Skeletal muscle satellite cell (primary cell): ENCODE data around the gene SUCLG1. TPM values are rescaled to one million over a fixed set of nuclear protein-coding genes. Genes with fewer than 3 reads are reported as not detected.

Source experiments
- H3K27me3 ChIP-seq: 2 replicates; pipeline ENCODE4 v1.7.0; 2013; ENCODE audit warnings: low read length; ENCODE audit not compliant: control insufficient read depth, insufficient read depth
- H3K36me3 ChIP-seq: 2 replicates; pipeline ENCODE4 v1.7.0; 2013; ENCODE audit warnings: mild to moderate bottlenecking, control low read depth, low read length; ENCODE audit not compliant: insufficient read depth
- H3K4me1 ChIP-seq: 2 replicates; pipeline ENCODE4 v1.7.0; 2013; ENCODE audit warnings: low read length; ENCODE audit not compliant: control insufficient read depth, insufficient read depth
- H3K4me2 ChIP-seq: 2 replicates; pipeline ENCODE4 v1.7.0; 2013; ENCODE audit warnings: mild to moderate bottlenecking, low read length
- H3K4me3 ChIP-seq: 2 replicates; pipeline ENCODE4 v1.7.0; 2013; ENCODE audit warnings: low read length
- H3K9ac ChIP-seq: 2 replicates; pipeline ENCODE4 v1.7.0; 2013; ENCODE audit warnings: mild to moderate bottlenecking, low read depth, low read length, moderate library complexity
- H3K9me3 ChIP-seq: replicated peaks from 2 replicates; pipeline ENCODE4 v1.7.0; 2013; ENCODE audit warnings: mild to moderate bottlenecking, control low read depth, low read length
- total RNA-seq: library from RNA; depleted of rRNA; stranded (reverse); fragments of >200 nt; gene quantifications from 2 replicates; pipeline ENCODE4 v1.2.3, GENCODE V29; 2012; rRNA removed

The SUCLG1 gene
- total RNA-seq: 53.0 and 55.9 TPM in 2 replicates

DNA sequence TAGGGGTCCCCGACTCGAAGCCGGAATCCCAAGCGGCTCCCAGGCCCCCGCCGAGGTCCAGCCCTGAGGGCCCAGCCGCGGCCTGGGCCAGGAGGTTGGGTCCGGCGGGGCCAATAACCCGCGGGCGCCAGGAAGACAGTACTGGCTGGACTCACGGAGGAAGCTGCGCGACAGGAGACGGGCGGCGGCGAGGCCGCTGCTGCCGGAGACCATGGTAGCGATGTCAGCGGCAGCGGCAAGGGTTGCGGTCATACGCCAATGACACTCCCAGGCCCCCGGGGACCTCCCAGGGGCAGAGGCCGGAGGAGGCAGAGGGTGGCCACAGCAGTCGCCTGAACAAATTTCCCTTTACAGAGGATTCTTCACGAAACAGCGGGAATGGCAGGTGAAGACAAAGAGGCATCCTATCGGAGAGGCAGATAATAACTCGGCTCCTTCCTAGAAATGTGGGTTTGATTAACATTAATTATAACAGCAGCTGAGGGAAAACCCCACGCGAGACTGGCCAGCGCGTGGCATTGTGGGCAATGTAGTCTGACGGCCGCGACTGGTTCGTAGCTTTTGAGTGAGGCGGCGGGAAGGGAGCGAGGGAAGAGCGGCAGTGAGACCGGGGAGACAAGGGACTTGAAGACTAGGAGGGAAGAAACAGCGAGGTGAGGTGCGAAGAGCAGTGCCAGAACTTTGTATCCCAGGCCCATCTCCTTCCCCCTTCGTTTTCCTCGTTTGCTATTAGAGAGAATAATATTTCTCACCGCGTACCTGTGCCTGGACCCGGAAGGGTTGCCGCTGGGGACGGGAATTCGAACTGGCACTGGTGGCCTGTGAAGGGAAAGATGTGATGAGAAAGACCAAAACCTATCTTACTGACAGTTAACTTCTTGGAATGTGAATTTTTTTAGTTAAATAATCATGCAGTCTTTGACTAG is at the start of gene SUCLG1:
SUCLG1 (minus strand) TSS at position 263 of the 926 bp plus-strand sequence; CDS start at position 252, 11 bp downstream.
- Histone ChIP-seq H3K4me3 (peak within 1 kb of the TSS; percentile 95), H3K27me3 (no peaks in the 10 kb centered on the region), H3K4me1 (peaks cover 16% of the 10 kb centered on the region), H3K4me2 (peak within 1 kb of the TSS; percentile 99), H3K9ac (peak within 1 kb of the TSS; percentile 98), H3K9me3 (no peaks in the 10 kb centered on the region), H3K36me3 (no peaks in the 10 kb centered on the region)

DNA sequence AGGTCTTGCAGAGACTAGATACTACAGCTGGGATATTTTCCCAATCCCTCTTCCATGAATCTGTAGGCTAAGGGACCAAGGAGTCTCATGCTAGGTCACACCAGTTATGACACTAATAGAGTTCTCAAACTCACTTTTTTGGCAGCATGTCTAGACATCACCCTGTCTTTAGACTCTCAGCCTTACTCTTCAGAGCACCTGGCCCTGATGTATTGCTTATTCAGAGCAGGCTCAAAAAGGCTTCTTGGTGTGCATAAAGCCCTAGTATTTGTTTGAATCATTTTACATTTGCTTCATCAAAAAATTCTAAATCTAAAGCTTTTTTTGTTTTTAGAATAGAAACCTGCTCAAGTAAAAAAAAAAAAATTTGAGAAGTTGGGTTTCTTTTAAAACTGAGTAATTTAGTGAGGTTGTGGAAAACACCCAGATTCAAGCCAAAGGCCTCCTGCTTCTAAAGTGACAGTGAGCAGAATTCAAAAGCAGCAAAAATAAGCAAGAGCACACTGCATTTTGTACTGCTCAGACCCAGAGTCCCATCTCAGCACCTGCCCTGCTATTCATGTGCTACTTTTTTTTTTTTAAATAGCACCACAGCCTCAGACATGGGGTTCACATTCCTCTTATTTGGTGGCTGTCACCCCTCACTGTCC is 39.2 kb upstream of the SUCLG1 start:
- H3K36me3 ChIP-seq: no peaks in the 10 kb centered on the region
- peaks cover 11% of the 10 kb centered on the region for H3K4me1 ChIP-seq
- no peaks in the 10 kb centered on the region for H3K9me3 ChIP-seq
- H3K27me3 ChIP-seq: no peaks in the 10 kb centered on the region
- H3K4me2 ChIP-seq: no peak overlapping the region
- H3K4me3 ChIP-seq: no peak overlapping the region
- H3K9ac ChIP-seq: no peak overlapping the region

- no peaks in the 10 kb centered on the region for H3K36me3 ChIP-seq
- no peaks in the 10 kb centered on the region for H3K9me3 ChIP-seq
- no peak overlapping the region for H3K4me2 ChIP-seq
- no peak overlapping the region for H3K4me3 ChIP-seq
- H3K27me3 ChIP-seq: no peaks in the 10 kb centered on the region
- no peak overlapping the region for H3K9ac ChIP-seq
- peaks cover 16% of the 10 kb centered on the region for H3K4me1 ChIP-seq
These were observed 38.2 kb upstream of the SUCLG1 start for GRCh38 chr2:84497285-84497684.

DNA sequence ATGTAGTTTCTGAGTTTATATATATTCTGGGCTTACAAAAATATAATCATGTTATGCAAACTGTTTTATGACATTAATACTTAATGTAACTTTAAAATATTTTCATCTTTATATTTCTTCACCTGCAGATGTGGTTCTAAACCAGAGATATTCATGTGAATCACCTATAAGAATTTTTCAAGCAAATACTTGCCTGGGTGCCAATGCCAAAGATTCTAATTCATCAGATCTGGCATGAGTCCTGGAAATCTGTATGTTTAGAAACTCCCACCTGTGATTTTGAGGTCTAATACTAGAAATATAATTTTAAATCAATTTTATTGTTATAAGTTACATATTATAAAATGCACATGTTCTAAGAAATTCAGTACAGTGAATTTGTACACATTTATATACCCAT is 37.3 kb upstream of the SUCLG1 start:
- H3K4me2 ChIP-seq: no peak overlapping the region

GRCh38 chr2:84495539-84496146 is 36.6 kb upstream of the SUCLG1 start:
- H3K9me3 ChIP-seq: no peaks in the 10 kb centered on the region
- no peaks in the 10 kb centered on the region for H3K27me3 ChIP-seq
- no peak overlapping the region for H3K4me3 ChIP-seq
- no peak overlapping the region for H3K9ac ChIP-seq
- H3K4me2 ChIP-seq: no peak overlapping the region
- peaks cover 16% of the 10 kb centered on the region for H3K4me1 ChIP-seq
- no peaks in the 10 kb centered on the region for H3K36me3 ChIP-seq

More for the DNA sequence above, 37.3 kb upstream of the SUCLG1 start:
- Histone ChIP-seq H3K36me3 (no peaks in the 10 kb centered on the region), H3K4me3 (no peak overlapping the region), H3K4me1 (peaks cover 16% of the 10 kb centered on the region), H3K27me3 (no peaks in the 10 kb centered on the region), H3K9ac (no peak overlapping the region), H3K9me3 (no peaks in the 10 kb centered on the region)

DNA sequence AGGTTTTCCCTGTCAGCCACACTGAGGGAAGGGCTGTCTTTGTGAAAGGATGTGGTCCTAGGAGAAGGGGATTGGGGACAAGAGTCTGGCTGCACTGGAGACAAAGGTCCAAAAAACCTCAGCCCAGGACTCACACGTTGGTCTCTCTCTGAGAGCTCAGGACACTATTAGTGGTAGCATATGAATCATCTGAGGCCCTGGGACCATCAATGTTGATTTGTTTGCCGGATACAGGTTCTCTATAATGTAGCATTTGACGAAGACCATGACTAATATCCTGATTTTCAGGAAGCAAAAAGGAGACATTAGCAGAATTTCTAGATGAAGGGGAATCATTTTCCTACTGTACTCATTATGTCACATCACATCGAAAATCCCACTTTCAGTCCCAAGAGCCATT is 35.0 kb upstream of the SUCLG1 start:
- Histone ChIP-seq H3K9me3 (no peaks in the 10 kb centered on the region), H3K4me2 (peak overlapping the region; percentile 30), H3K27me3 (no peaks in the 10 kb centered on the region), H3K4me3 (no peak overlapping the region), H3K4me1 (peaks cover 16% of the 10 kb centered on the region), H3K36me3 (no peaks in the 10 kb centered on the region), H3K9ac (peak overlapping the region; percentile 0)

GRCh38 chr2:84493514-84493913 is 34.4 kb upstream of the SUCLG1 start:
- H3K36me3 ChIP-seq: no peaks in the 10 kb centered on the region
- H3K9me3 ChIP-seq: no peaks in the 10 kb centered on the region
- H3K4me1 ChIP-seq: peaks cover 16% of the 10 kb centered on the region
- H3K9ac ChIP-seq: peak overlapping the region; percentile 0
- H3K4me2 ChIP-seq: peak overlapping the region; percentile 30
- no peaks in the 10 kb centered on the region for H3K27me3 ChIP-seq
- no peak overlapping the region for H3K4me3 ChIP-seq

GRCh38 chr2:84492571-84492970 is 33.5 kb upstream of the SUCLG1 start:
- Histone ChIP-seq H3K36me3 (no peaks in the 10 kb centered on the region), H3K9me3 (no peaks in the 10 kb centered on the region), H3K4me1 (peaks cover 16% of the 10 kb centered on the region), H3K4me3 (no peak overlapping the region), H3K4me2 (no peak overlapping the region), H3K9ac (no peak overlapping the region), H3K27me3 (no peaks in the 10 kb centered on the region)

- no peaks in the 10 kb centered on the region for H3K27me3 ChIP-seq
- H3K36me3 ChIP-seq: no peaks in the 10 kb centered on the region
- no peak overlapping the region for H3K9ac ChIP-seq
- no peak overlapping the region for H3K4me2 ChIP-seq
- peaks cover 16% of the 10 kb centered on the region for H3K4me1 ChIP-seq
- no peak overlapping the region for H3K4me3 ChIP-seq
- H3K9me3 ChIP-seq: no peaks in the 10 kb centered on the region
These were observed 32.7 kb upstream of the SUCLG1 start for GRCh38 chr2:84491741-84492140.

DNA sequence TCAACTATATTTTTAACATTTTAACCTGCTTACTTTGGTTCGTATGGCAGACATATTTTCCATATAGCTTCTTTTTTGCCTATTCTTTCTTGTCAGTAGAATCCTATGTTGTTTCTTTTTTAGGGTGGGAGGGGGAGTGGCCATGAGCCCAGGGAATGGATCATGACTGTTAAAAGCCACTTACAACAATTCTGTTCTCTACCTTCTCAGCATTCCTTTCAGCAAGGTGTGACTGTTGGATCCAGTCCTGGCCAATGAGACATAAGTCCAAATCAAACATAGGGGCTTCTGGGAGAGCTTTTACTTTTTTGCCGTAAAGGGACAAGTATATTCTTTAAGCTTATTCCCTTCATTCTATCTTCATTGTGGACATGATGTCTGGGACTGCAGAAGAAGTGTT is 32.2 kb upstream of the SUCLG1 start:
- Histone ChIP-seq H3K4me1 (peaks cover 16% of the 10 kb centered on the region), H3K4me3 (no peak overlapping the region), H3K9me3 (no peaks in the 10 kb centered on the region), H3K27me3 (no peaks in the 10 kb centered on the region), H3K9ac (no peak overlapping the region), H3K36me3 (no peaks in the 10 kb centered on the region), H3K4me2 (no peak overlapping the region)

DNA sequence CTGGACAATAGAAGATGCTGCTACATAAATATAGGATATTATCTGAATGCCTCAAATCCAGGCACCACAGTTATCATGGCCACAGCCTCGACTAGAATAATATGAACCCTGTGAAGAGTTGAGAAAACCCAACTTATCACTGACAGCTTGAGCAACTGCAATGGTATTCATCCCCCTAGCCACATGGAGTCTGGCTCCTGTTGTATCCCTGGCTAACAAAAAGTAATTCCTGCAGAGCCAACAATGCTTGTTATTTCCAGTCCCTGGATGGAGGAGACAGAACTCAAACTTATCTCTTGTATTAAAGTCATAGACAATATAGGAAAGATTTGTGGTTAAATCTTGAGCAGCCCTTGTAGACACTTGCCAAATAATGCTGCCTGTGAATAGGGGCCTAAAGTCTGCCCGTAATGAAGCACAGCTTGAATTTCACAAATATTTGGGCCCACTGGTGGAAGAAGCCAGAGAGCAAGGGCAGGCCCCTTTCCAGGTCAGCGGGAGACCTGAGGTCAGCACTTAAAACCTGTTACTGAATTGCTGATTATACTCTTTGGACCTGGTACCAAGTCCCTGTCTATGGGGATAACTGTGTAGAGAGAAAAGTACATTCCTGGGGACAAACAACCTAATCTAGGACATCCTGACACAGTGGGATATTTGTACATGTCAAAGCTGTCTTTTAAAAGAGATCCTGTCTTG is 28.4 kb upstream of the SUCLG1 start:
- H3K36me3 ChIP-seq: no peaks in the 10 kb centered on the region
- no peak overlapping the region for H3K4me2 ChIP-seq
- H3K4me3 ChIP-seq: no peak overlapping the region
- no peaks in the 10 kb centered on the region for H3K9me3 ChIP-seq
- H3K27me3 ChIP-seq: no peaks in the 10 kb centered on the region
- no peaks in the 10 kb centered on the region for H3K4me1 ChIP-seq
- no peak overlapping the region for H3K9ac ChIP-seq
